GM18511 (cell line): ENCODE data around the gene BANP.
"Not testable (repeated sequence)": the region's sequence is repeated elsewhere in the genome, so short reads cannot be mapped to it uniquely, and the experiment has no call there.

Experiments
- ATAC-seq: cut with Tn5 transposase; IDR thresholded peaks from one replicate; pipeline ENCODE4 v1.9.1; 2021; ENCODE audit warnings: mild to moderate bottlenecking, moderate library complexity; ENCODE audit not compliant: unreplicated experiment

Gene BANP

GRCh38 chr16:88076211-88076931, 125.1 kb downstream of the BANP start:
- no peak for ATAC-seq

GRCh38 chr16:88076932-88077320, 125.7 kb downstream of the BANP start:
- not testable (repeated sequence) for ATAC-seq

- no peak for ATAC-seq
Observed at GRCh38 chr16:88077328-88078108, 126.3 kb downstream of the BANP start.

GRCh38 chr16:88078111-88078775, 127.0 kb downstream of the BANP start:
- ATAC-seq = no peak

GRCh38 chr16:88083582-88083981, 132.3 kb downstream of the BANP start:
- ATAC-seq = no peak

GRCh38 chr16:88084881-88085280, 133.6 kb downstream of the BANP start:
- ATAC-seq = no peak

GRCh38 chr16:88086571-88087516, 135.6 kb downstream of the BANP start:
- no peak for ATAC-seq

- no peak for ATAC-seq
Observed at GRCh38 chr16:88087517-88087877, 136.3 kb downstream of the BANP start.

- no peak for ATAC-seq
Observed at GRCh38 chr16:88088161-88088581, 136.9 kb downstream of the BANP start.

- not testable (repeated sequence) for ATAC-seq
Observed at GRCh38 chr16:88088611-88089010, 137.4 kb downstream of the BANP start.

- ATAC-seq = not testable (repeated sequence)
Observed at GRCh38 chr16:88089071-88089470, 137.8 kb downstream of the BANP start.

GRCh38 chr16:88089632-88090376, 138.6 kb downstream of the BANP start:
- ATAC-seq = not testable (repeated sequence)

- ATAC-seq = not testable (repeated sequence)
Observed at GRCh38 chr16:88090377-88091175, 139.3 kb downstream of the BANP start.

GRCh38 chr16:88091221-88091971, 140.2 kb downstream of the BANP start:
- ATAC-seq = not testable (repeated sequence)

GRCh38 chr16:88091972-88092302, 140.7 kb downstream of the BANP start:
- not testable (repeated sequence) for ATAC-seq

GRCh38 chr16:88092791-88093555, 141.7 kb downstream of the BANP start:
- not testable (repeated sequence) for ATAC-seq

- not testable (repeated sequence) for ATAC-seq
Observed at GRCh38 chr16:88093556-88094252, 142.5 kb downstream of the BANP start.
